NCI-H2171 (cell line): ENCODE data around the gene CDK15.

ENCODE experiments used
- DNase-seq: peaks from one replicate; lab custom pipeline; 2025; lab: John Stamatoyannopoulos, UW

The CDK15 gene

GRCh38 chr2:201866643-201867473 is 60.5 kb downstream of the CDK15 start:
- DNase-seq = no peak

DNA sequence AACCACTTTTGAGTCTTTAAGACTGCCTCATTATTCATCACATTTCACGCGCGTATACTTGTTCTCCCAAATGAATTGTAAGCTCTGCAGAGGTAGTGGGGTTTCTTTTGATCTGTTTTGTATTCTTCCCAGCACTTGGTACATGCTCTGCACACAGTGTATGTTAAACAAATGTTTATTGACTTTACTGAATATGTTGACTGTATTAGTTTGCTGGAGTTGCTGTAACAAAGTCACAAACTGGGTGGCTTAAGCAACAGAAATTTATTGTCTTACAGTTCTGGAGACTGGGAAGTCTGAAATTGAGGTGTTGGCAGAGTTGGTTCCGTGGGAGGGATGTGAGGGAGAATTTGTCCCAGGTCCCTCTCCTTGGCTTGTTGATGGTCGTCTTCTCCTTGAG is 65.1 kb downstream of the CDK15 start:
- no peak for DNase-seq

- no peak for DNase-seq
These were observed 66.3 kb downstream of the CDK15 start for GRCh38 chr2:201872591-201872990.

DNA sequence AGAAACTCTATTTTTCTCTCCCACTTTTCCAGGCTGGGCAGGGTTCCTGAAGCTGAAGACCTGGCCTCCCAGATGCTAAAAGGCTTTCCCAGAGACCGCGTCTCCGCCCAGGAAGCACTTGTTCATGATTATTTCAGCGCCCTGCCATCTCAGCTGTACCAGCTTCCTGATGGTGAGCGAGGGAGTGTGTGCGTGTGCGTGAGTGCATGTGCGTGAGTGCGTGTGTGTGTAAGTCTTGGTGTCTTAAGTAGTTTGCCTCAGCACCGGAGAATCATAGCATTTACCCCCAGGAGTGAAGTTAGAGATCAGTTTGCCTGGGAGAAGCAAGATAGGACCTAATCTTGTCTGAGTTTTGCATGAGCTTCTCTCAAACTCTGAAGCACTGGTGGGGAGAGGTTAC is 73.7 kb downstream of the CDK15 start:
- no peak for DNase-seq

- DNase-seq = no peak
These were observed 74.2 kb downstream of the CDK15 start for GRCh38 chr2:201880579-201880978.

DNA sequence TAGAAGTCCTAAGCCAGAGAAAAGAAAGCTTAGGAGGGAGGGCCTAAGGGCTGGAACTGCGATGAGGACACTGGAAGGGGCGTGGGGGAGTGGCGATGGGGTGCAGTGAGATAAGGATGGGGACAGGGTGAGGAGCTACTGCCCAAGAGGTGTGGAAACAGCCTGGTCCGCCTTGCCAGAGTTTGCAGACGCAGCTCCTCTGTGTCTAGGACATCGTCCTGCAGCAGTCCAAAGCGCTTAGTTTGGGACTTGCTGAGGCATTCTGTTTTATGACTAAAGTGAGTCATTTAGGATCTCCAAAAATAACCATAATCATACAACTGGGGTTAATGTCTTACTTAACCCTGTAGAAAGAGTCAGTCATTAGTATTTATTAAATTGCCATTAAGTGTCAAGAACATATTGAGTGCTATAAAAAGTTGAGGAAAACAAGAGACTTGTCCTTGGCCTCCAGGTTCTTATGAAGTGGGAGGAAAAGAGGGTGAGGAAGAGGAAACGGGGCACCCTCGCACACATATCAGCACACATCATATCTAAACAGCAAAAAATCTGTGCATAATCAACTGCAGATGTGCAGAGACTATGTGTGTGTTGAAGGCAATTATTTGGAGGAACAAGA is 74.8 kb downstream of the CDK15 start:
- DNase-seq = no peak

DNA sequence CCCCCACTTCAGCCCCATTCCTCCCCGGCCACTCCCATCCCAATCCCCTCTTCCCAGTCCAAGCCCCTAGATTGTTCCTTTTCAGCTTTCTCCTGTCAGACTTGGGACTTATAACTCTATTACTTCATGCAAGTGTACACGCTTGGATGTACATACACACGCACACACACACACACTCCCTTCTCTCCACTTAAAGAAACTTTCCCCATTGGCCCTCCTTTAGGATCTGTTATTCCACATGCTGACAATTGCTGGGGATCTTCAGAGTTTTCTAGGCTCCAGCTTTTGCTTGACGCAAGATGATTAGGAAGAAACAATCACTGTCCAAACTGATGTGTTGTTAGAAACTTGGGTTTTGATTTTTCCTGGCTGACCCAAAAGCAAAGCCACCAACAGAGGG is 75.4 kb downstream of the CDK15 start:
- no peak for DNase-seq

GRCh38 chr2:201882353-201883090 is 76.2 kb downstream of the CDK15 start:
- peak; percentile 78 for DNase-seq

- no peak for DNase-seq
These were observed 77.5 kb downstream of the CDK15 start for GRCh38 chr2:201883606-201884369.

- DNase-seq = no peak
These were observed 80.2 kb downstream of the CDK15 start for GRCh38 chr2:201886504-201886903.

GRCh38 chr2:201887773-201888425 is 81.6 kb downstream of the CDK15 start:
- DNase-seq = no peak

GRCh38 chr2:201888426-201888800 is 82.1 kb downstream of the CDK15 start:
- DNase-seq = no peak

GRCh38 chr2:201890453-201890852 is 84.1 kb downstream of the CDK15 start:
- DNase-seq = no peak

- DNase-seq = no peak
These were observed 85.3 kb downstream of the CDK15 start for GRCh38 chr2:201891676-201892075.

DNA sequence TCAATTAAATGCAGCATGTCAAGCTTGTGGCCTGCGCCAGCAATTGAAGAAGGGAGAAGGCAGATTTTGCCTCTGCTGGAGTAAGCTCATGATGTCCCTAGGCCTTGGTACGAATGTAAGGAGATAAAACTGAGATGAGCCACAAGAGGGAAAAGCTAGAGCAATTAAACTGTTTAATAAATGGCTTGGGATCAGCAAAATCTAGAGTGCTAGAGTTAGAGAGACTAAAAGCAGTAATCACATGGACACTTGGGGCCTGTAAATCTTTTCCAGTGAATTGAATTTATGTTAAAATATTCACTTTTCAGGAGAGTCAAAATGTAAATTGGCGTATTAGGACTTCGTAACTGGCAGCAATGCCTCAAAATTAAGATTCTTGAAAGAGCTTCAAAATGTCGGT is 86.2 kb downstream of the CDK15 start:
- DNase-seq = no peak

DNA sequence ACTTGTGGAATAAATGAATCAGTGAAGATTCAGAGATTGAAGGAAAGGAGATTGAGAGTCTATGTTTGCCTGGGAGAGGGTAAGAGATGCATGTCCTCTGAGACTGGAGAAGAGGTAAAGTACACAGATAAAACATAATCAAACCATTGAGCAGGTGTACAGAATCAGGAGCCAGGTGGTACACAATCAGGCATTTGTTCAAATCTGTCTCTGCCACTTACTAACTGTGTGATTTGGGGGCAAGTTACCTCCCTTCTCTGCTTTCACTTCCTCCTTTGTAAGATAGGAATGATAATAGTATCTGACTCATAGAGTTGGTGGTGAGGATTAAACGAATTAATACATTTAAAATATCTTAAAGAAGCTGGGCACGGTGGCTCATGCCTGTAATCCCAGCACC is 94.0 kb downstream of the CDK15 start:
- DNase-seq = no peak

- no peak for DNase-seq
These were observed 95.4 kb downstream of the CDK15 start for GRCh38 chr2:201901786-201902185.

GRCh38 chr2:201904538-201905420 is 98.4 kb downstream of the CDK15 start:
- DNase-seq = no peak

- DNase-seq = no peak
These were observed 100.6 kb downstream of the CDK15 start for GRCh38 chr2:201906777-201907562.

- DNase-seq = no peak
These were observed 101.2 kb downstream of the CDK15 start for GRCh38 chr2:201907563-201907881.
